ENCODE data around the gene RARB. TPM values are rescaled to one million over a fixed set of nuclear protein-coding genes. Genes with fewer than 3 reads are reported as not detected.

The RARB gene
- polyA plus RNA-seq, 1 donor from 2014 or later = 13.2 TPM

GRCh38 chr3:25593001-25593400 is 164.9 kb downstream of the RARB start:
- Histone ChIP-seq H3K9ac (ENCODE audit: low read length) (no peak overlapping the region), H4K20me1 (ENCODE audit: insufficient read depth) (no peaks in the 10 kb centered on the region), H3K36me3 (ENCODE audit: insufficient read depth, low read length) (no peaks in the 10 kb centered on the region), H3K4me3 (ENCODE audit: low read length) (no peak overlapping the region), H3K27me3 (ENCODE audit: insufficient read depth, low read depth, low read length) (no peaks in the 10 kb centered on the region), H2AFZ (ENCODE audit: low read depth, low read length) (no peak overlapping the region), H3K27ac (ENCODE audit: low read length) (no peak overlapping the region), H3F3A (ENCODE audit: insufficient read depth, low read length, poor library complexity, severe bottlenecking) (peaks cover 3% of the 10 kb centered on the region), H3K79me2 (replicated peaks; ENCODE audit: insufficient read depth, low read length) (no peaks in the 10 kb centered on the region), H3K9me3 (ENCODE audit: low read length) (no peaks in the 10 kb centered on the region), H3K9me2 (ENCODE audit: insufficient read depth, low read length) (no peaks in the 10 kb centered on the region), H3K4me2 (ENCODE audit: low read length) (no peak overlapping the region)
- TF ChIP-seq EZH2 (IDR thresholded peaks at IDR 0.05; ENCODE audit: borderline replicate concordance, insufficient read depth, low read length, poor library complexity, severe bottlenecking) = no peak
- no peak for TF ChIP-seq REST (IDR thresholded peaks at IDR 0.05; ENCODE audit: borderline replicate concordance)
- no peak for TF ChIP-seq EP300 (conservative IDR thresholded peaks at IDR 0.05; ENCODE audit: poor library complexity, severe bottlenecking)
- no peak for TF ChIP-seq RAD21 (conservative IDR thresholded peaks at IDR 0.05)
- no peak for TF ChIP-seq TAF1 (IDR thresholded peaks at IDR 0.05; ENCODE audit: low read depth)
- TF ChIP-seq SMC3 (conservative IDR thresholded peaks at IDR 0.05; ENCODE audit: poor library complexity) = no peak
- TF ChIP-seq POLR2AphosphoS5 (IDR thresholded peaks at IDR 0.05) = no peak
- no peak for TF ChIP-seq MXI1 (conservative IDR thresholded peaks at IDR 0.05; ENCODE audit: poor library complexity, severe bottlenecking)
- TF ChIP-seq CTCF (IDR thresholded peaks at IDR 0.05; ENCODE audit: poor library complexity, severe bottlenecking) = no peak

GRCh38 chr3:25594007-25594502 is 166.0 kb downstream of the RARB start:
- Histone ChIP-seq H4K20me1 (ENCODE audit: insufficient read depth) (no peaks in the 10 kb centered on the region), H3K79me2 (replicated peaks; ENCODE audit: insufficient read depth, low read length) (no peaks in the 10 kb centered on the region), H3K9me2 (ENCODE audit: insufficient read depth, low read length) (no peaks in the 10 kb centered on the region), H3K9me3 (ENCODE audit: low read length) (no peaks in the 10 kb centered on the region), H3K9ac (ENCODE audit: low read length) (no peak overlapping the region), H3K36me3 (ENCODE audit: insufficient read depth, low read length) (peaks cover 1% of the 10 kb centered on the region), H3K4me2 (ENCODE audit: low read length) (no peak overlapping the region), H3F3A (ENCODE audit: insufficient read depth, low read length, poor library complexity, severe bottlenecking) (peaks cover 3% of the 10 kb centered on the region), H3K4me3 (ENCODE audit: low read length) (no peak overlapping the region), H3K27me3 (ENCODE audit: insufficient read depth, low read depth, low read length) (no peaks in the 10 kb centered on the region), H2AFZ (ENCODE audit: low read depth, low read length) (no peak overlapping the region), H3K27ac (ENCODE audit: low read length) (no peak overlapping the region)
- TF ChIP-seq REST (IDR thresholded peaks at IDR 0.05; ENCODE audit: borderline replicate concordance) (no peak), RAD21 (conservative IDR thresholded peaks at IDR 0.05) (peak; percentile 87), TAF1 (IDR thresholded peaks at IDR 0.05; ENCODE audit: low read depth) (no peak), EZH2 (IDR thresholded peaks at IDR 0.05; ENCODE audit: borderline replicate concordance, insufficient read depth, low read length, poor library complexity, severe bottlenecking) (no peak), POLR2AphosphoS5 (IDR thresholded peaks at IDR 0.05) (peak; percentile 22), SMC3 (conservative IDR thresholded peaks at IDR 0.05; ENCODE audit: poor library complexity) (peak; percentile 92), CTCF (IDR thresholded peaks at IDR 0.05; ENCODE audit: poor library complexity, severe bottlenecking) (peak; percentile 91)

Data from neural cell (in vitro differentiated cells).